Measurements from ENCODE around the gene E2F6. TPM values are rescaled to one million over a fixed set of nuclear protein-coding genes. Genes with fewer than 3 reads are reported as not detected.
A peak's percentile ranks its signal among the peaks of the same experiment; 100 is the strongest.

E2F6 gene
- total RNA-seq (2014; rRNA removed; shearing (Covaris generic)), result 19.1 and 22.0 TPM in 2 replicates

GRCh38 chr2:11465485-11466306 is at the start of gene E2F6:
TSS of gene E2F6 (minus strand) at chr2:11466161. CDS start at chr2:11465879, 282 bp downstream.
- peak; percentile 93 for DNase-seq (ENCODE audit: low read depth)

DNA sequence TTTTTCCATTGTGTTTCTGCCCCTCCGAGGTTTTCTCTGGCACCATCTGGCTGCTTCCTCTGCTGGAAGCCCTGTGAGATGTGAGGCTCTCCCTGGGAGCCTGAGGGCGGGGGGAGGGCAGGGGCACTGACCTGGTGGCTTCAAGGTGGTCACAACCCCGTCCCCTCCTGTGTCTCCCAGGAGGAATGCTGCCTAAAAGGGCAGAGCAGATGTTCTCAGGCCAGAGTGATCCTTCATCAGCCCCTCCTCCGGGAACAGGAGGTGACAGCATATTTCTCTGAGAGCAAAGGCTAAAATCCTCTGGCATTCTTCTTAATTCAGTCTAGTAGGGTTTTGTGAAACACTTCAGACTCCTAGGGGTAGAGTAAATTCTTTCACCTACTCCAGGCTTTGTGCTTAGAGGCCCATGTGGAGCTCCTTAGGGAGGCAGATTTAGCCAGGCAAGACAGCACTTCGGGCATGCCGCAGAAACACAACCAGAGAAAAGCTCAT is 49.6 kb upstream of the E2F6 start:
- no peak for DNase-seq (ENCODE audit: low read depth)

DNA sequence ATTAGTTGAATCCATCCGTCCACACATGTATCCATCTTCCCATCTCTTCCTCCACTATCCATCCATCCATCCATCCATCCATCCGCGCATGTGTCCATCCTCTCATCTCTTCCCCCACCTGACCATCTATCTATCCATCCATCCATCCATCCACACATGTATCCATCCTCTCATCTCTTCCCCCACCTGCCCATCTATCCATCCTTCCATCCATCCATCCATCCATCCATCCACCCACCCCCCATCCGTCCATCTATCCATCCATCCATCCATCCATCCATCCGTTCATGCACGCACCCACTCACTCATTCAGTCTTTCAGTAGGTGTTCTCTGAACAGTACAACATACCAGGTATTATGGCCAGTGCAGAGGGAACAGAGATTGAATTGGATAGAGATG is 48.9 kb upstream of the E2F6 start:
- no peak for DNase-seq (ENCODE audit: low read depth)

GRCh38 chr2:11514081-11514730 is 48.2 kb upstream of the E2F6 start:
- no peak for DNase-seq (ENCODE audit: low read depth)

DNA sequence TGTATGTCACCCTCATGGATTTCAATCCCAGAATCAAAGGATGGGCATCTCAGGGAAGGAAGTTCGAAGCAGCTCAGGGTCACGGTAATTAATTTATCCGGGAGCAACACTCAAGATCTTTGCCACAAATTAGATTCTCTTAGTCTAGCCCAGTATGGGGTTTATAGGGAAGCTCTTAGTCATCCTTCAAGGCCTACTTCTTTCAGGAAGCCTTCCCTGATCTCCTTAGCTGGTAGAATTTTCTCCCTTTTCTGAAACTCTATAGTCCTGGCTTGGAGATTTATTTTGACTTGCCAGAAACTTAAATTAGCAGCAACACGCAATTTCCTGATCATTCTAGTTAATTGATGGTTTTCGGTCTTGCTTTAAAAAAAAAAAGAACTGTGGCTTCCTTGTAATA is 47.4 kb upstream of the E2F6 start:
- no peak for DNase-seq (ENCODE audit: low read depth)

DNA sequence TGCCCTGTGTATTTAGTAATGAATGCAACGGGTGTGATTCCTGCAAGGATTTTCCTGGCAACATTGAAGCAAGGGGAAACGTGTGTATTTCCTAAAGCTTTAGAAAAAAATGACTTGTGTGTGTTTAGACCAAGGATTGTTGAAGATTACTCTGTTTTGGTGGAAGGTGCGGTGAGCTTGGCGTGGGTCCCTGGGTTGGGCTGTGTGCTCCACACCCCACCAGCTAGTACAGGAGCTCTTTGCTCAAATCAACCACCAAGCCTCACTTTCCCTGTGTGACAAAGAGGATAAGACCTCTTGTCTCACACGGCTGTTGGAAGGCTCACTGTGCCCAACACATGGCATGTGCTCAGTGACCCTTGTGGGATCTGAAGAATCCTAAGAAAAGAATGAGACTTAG is 46.5 kb upstream of the E2F6 start:
- no peak for DNase-seq (ENCODE audit: low read depth)

- no peak for DNase-seq (ENCODE audit: low read depth)
Measured at GRCh38 chr2:11509657-11510360, 43.8 kb upstream of the E2F6 start.

GRCh38 chr2:11508279-11508678 is 42.3 kb upstream of the E2F6 start:
- no peak for DNase-seq (ENCODE audit: low read depth)

DNA sequence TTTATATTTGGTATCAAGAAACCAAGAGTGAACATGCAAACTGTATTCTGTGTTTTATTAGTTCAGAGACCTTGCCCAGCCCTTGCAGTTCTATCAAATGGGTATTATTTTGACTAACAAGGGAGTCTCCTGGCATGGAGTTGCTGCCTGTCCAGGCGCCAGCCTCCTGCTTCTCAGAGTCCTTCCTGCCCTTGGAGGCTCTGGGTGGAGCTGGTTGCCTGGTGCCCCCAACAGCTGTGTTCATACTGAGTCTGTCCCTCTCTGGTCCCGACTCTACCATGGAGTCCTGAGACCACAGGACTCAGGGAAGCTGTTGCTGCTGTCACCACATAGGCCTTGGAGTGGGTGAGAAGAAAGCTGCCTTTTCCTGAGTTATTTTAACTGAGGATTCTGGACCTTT is 41.6 kb upstream of the E2F6 start:
- no peak for DNase-seq (ENCODE audit: low read depth)

GRCh38 chr2:11506611-11506969 is 40.6 kb upstream of the E2F6 start:
- DNase-seq (ENCODE audit: low read depth), result no peak

- peak; percentile 6 for DNase-seq (ENCODE audit: low read depth)
Measured at GRCh38 chr2:11505652-11506610, 40.0 kb upstream of the E2F6 start.

- no peak for DNase-seq (ENCODE audit: low read depth)
Measured at GRCh38 chr2:11503354-11503927, 37.5 kb upstream of the E2F6 start.

DNA sequence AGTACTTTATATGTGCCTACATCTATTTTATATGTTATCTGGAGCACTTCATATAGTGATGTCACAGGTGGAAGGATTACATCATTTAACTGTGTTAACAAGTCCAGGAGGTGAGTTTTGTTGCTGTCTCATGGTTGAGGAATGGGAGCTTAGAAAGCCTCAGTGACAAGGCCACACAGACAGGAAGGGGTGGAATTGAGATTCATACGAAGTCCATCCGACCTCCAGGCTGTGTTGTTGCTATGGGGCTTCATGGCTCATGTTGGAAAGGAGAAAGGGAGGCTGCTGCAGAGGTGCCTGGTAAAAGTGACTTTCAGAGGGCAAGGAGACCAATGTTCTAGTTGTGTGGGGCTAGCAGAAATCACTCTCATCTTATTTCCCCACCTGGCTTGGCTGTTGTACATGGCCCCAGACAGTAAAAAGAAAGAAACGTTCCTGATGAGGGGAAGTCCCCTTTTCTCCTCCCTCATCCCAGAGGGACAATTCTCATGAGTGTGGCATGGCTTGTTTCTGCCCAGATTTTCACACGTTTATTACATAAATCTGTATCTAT is 36.9 kb upstream of the E2F6 start:
- peak; percentile 14 for DNase-seq (ENCODE audit: low read depth)

DNA sequence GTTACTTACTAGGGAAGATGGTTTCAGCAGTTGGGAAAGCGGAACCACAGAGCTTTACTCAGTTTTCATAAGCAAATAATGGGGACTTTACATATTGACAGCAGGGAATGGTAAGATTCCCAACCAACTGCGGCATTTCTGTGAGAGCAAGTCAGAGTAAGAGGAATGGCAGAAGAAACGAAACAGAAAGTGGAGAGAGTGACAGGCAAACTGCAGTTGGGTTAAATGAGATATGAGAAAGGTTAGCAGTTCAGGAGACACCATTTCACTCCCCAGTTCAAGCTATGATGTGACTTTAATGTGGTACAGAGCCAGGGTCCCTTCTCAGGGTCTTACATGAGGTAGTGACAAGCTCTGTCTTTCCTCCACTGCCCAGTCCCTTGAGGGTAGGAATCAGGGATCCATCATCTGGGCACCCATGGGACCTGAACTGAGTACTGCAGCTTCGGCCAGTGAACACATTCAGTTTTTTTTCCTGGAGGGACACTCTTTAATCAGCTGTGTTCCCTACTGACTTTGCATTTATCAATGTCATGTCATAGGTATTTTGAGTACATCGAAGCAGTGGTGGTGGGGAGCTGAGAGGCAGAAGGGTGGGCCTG is 34.8 kb upstream of the E2F6 start:
- no peak for DNase-seq (ENCODE audit: low read depth)

DNA sequence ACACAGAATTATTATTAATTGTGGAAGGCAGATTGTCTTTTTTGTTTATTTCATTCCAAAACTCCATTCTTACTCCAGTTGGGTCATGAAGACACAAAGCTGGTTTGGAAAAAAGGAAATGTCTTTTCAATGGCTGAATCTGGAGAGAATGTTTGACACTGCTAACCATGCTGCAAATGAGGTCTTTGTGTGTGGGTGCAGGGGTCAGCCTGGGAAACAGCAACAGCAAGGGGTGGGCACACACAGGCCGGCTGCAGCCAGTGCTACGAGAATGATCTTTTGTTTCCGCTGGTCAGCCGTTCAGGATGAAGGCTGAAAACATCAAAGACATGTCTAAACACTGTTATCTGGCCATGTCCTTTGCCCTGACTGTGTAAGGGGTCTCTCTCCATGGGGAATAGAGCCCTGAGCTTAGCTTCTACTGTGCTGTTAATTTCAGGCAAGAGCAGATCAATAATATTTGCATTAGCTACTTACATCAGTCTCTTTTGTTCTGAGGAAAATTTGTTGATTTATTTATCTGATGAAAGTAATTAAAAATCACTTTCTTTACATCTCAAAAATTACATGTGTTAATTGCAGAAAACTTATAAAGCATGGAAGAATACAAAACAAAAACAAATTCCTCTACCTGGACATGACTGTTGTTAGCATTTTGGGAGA is 33.3 kb upstream of the E2F6 start:
- DNase-seq (ENCODE audit: low read depth), result no peak

GRCh38 chr2:11498543-11499034 is 32.6 kb upstream of the E2F6 start:
- DNase-seq (ENCODE audit: low read depth), result peak; percentile 65

GRCh38 chr2:11495844-11496681 is 30.1 kb upstream of the E2F6 start:
- DNase-seq (ENCODE audit: low read depth), result no peak

- DNase-seq (ENCODE audit: low read depth), result no peak
Measured at GRCh38 chr2:11494310-11494709, 28.3 kb upstream of the E2F6 start.

DNA sequence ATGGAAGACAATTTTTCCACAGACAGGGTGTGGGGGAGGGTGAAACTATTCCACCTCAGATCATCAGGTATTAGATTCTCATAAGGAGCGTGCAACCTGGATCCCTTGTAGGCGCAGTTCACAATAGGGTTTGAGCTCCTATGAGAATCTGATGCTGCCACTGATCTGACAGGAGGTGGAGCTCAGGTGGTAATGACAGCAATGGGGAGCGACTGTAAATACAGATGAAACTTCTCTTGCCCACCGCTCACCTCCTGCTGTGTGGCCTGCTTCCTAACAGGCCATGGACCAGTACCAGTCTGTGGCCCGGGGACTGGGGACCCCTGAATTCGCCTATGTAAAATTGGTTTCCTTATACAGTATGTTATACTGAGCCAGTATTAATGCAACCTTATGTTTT is 27.3 kb upstream of the E2F6 start:
- DNase-seq (ENCODE audit: low read depth), result no peak
